Hepatocyte (in vitro differentiated cells): ENCODE data around the gene NKAPL. TPM values are rescaled to one million over a fixed set of nuclear protein-coding genes. Genes with fewer than 3 reads are reported as not detected.
A peak's percentile ranks its signal among the peaks of the same experiment; 100 is the strongest.

ENCODE experiments used
- DNase-seq: peaks from one replicate; pipeline ENCODE4 v3.0.0-alpha.2; 2016; ENCODE audit warnings: low spot score
- H2AFZ ChIP-seq: fragments of 200-600 bp; sonication (generic); 2 replicates; pipeline ENCODE4 v1.6.0; 2016; ENCODE audit warnings: antibody characterized with exemption, mild to moderate bottlenecking
- H3K27ac ChIP-seq: fragments of 200-600 bp; sonication (generic); 2 replicates; pipeline ENCODE4 v1.5.1; 2016; ENCODE audit warnings: mild to moderate bottlenecking
- H3K27me3 ChIP-seq: fragments of 200-600 bp; sonication (generic); 2 replicates; pipeline ENCODE4 v1.6.1; 2016
- H3K36me3 ChIP-seq: fragments of 200-600 bp; sonication (generic); replicated peaks from 2 replicates; pipeline ENCODE4 v1.5.1; 2016; ENCODE audit warnings: low read depth; ENCODE audit not compliant: insufficient read depth
- H3K4me1 ChIP-seq: fragments of 200-600 bp; sonication (generic); 2 replicates; pipeline ENCODE4 v1.5.1; 2016; ENCODE audit warnings: mild to moderate bottlenecking, moderate library complexity; ENCODE audit not compliant: insufficient read depth
- H3K4me2 ChIP-seq: fragments of 200-600 bp; sonication (generic); 2 replicates; pipeline ENCODE4 v1.6.0; 2016
- H3K4me3 ChIP-seq: fragments of 200-600 bp; sonication (generic); 2 replicates; pipeline ENCODE4 v1.5.1; 2016; ENCODE audit warnings: mild to moderate bottlenecking
- H3K79me2 ChIP-seq: fragments of 200-600 bp; sonication (generic); 2 replicates; pipeline ENCODE4 v1.6.0; 2017; ENCODE audit warnings: mild to moderate bottlenecking
- H3K9me2 ChIP-seq: fragments of 200-600 bp; sonication (generic); replicated peaks from 2 replicates; pipeline ENCODE4 v1.6.0; 2017; ENCODE audit warnings: mild to moderate bottlenecking; ENCODE audit not compliant: insufficient read depth
- H3K9me3 ChIP-seq: fragments of 200-600 bp; sonication (generic); 2 replicates; pipeline ENCODE4 v1.5.1; 2016; ENCODE audit warnings: low read depth, mild to moderate bottlenecking
- H4K20me1 ChIP-seq: fragments of 200-600 bp; sonication (generic); 2 replicates; pipeline ENCODE4 v1.6.0; 2016; ENCODE audit warnings: mild to moderate bottlenecking; ENCODE audit not compliant: insufficient read depth, poor library complexity, severe bottlenecking
- EZH2 ChIP-seq: fragments of 200-600 bp; sonication (generic); IDR thresholded peaks from 2 replicates; pipeline ENCODE4 v1.6.1; 2016; ENCODE audit warnings: antibody characterized with exemption, mild to moderate bottlenecking, borderline replicate concordance
- EZH2phosphoT487 ChIP-seq: fragments of 200-600 bp; sonication (generic); IDR thresholded peaks from one replicate; pipeline ENCODE4 v1.6.1; 2018; ENCODE audit warnings: antibody characterized with exemption, mild to moderate bottlenecking, low read depth, moderate library complexity; ENCODE audit not compliant: unreplicated experiment, severe bottlenecking
- WGBS: methylation state at CpG from one replicate; pipeline ENCODE4 v1.1.6; 2016; ENCODE audit warnings: low lambda C conversion rate; ENCODE audit errors: missing lambda C conversion rate; 5-methylcytosine and 5-hydroxymethylcytosine counted together
- polyA plus RNA-seq: library from polyadenylated mRNA; unstranded; fragments of >200 nt; fragmentation: Nextera tagmentation; extraction: Ambion mirVana; gene quantifications from 2 replicates; pipeline ENCODE4 v1.2.1, GENCODE V29; 2016
- total RNA-seq: library from RNA; depleted of rRNA; stranded (reverse); fragments of >200 nt; gene quantifications from 2 replicates; pipeline ENCODE4 v1.2.3, GENCODE V29; 2014
- TF ChIP-seq, protein P1 (sequence below): fragments of 200-600 bp; sonication (generic); IDR thresholded peaks from 2 replicates; pipeline ENCODE4 v1.5.1; 2016; ENCODE audit warnings: antibody characterized with exemption, mild to moderate bottlenecking; ENCODE audit not compliant: poor library complexity

NKAPL gene
- total and polyA plus RNA-seq, 2 experiments from 2014 or later, result 0.17 TPM; not detected in 1

DNA sequence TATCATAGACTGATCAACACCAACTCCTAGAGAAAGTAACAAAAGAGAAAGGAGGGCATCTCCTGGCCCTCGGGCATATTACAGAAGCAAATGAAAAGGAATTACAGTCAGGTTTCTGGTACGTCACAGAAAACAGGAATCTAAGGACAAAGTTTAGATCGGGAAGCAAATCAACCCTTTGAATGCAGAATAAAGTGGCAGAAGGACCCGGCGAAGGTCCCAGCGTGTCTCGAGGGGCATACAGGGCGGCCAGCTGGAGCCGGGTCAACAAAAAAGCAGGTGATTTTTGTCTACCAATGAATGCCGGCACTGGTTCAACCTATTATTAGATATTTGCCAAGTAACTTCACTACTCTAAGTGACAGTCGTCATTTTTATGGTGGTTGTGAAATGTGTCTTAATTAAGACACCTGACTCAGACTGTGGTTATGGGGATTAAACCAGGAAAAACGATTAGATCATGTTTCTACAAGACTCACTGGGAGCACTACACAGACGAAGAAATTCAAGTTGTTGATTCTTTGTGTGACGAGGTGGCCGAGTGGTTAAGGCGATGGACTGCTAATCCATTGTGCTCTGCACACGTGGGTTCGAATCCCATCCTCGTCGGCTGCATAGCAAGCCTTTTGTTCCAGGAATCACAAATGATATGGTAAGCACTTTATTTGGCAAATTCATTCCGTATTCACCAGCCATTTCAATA is 46.4 kb upstream of the NKAPL start:
- Histone ChIP-seq H3K4me2 (peak overlapping the region; percentile 69), H3K79me2 (no peaks in the 10 kb centered on the region), H3K9me2 (no peaks in the 10 kb centered on the region), H3K27me3 (peaks cover 86% of the 10 kb centered on the region), H4K20me1 (no peaks in the 10 kb centered on the region), H3K4me3 (peak overlapping the region; percentile 21), H3K4me1 (peaks cover 5% of the 10 kb centered on the region), H2AFZ (peak overlapping the region; percentile 74), H3K27ac (no peak overlapping the region), H3K9me3 (no peaks in the 10 kb centered on the region), H3K36me3 (no peaks in the 10 kb centered on the region)
- DNase-seq, result peak; percentile 62
- TF ChIP-seq EZH2 (no peak), EZH2phosphoT487 (no peak)
- TF ChIP-seq, protein P1, sequence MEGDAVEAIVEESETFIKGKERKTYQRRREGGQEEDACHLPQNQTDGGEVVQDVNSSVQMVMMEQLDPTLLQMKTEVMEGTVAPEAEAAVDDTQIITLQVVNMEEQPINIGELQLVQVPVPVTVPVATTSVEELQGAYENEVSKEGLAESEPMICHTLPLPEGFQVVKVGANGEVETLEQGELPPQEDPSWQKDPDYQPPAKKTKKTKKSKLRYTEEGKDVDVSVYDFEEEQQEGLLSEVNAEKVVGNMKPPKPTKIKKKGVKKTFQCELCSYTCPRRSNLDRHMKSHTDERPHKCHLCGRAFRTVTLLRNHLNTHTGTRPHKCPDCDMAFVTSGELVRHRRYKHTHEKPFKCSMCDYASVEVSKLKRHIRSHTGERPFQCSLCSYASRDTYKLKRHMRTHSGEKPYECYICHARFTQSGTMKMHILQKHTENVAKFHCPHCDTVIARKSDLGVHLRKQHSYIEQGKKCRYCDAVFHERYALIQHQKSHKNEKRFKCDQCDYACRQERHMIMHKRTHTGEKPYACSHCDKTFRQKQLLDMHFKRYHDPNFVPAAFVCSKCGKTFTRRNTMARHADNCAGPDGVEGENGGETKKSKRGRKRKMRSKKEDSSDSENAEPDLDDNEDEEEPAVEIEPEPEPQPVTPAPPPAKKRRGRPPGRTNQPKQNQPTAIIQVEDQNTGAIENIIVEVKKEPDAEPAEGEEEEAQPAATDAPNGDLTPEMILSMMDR, result no peak
- 2% methylated on average over 21 of the region's 21 CpGs for WGBS

DNA sequence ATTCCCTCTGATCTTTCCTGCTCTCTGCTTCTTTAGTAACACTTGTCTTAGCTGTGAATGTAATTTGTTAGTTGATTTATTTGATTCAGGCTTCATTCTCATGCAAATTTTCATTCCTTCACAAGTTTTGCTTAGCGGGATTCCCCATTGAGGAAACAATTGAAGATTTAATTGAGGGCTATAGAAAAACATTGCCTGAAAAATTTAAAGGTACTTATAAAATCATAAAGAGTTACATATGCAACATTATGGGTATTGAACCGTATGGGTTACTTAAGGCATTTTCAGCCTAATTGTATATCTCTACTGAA is 45.9 kb upstream of the NKAPL start:
- peaks cover under 1% of the 10 kb centered on the region for H3K4me1 ChIP-seq
- peaks cover 81% of the 10 kb centered on the region for H3K27me3 ChIP-seq
- peak overlapping the region; percentile 69 for H3K4me2 ChIP-seq
- H3K79me2 ChIP-seq, result no peaks in the 10 kb centered on the region
- H3K9me3 ChIP-seq, result no peaks in the 10 kb centered on the region
- no peaks in the 10 kb centered on the region for H3K9me2 ChIP-seq
- WGBS, result 26% methylated on average over 2 of the region's 2 CpGs
- TF ChIP-seq, protein P1, result no peak
- TF ChIP-seq EZH2phosphoT487 (no peak), EZH2 (no peak)
- H3K27ac ChIP-seq, result no peak overlapping the region
- H2AFZ ChIP-seq, result no peak overlapping the region
- no peaks in the 10 kb centered on the region for H3K36me3 ChIP-seq
- no peak for DNase-seq
- no peak overlapping the region for H3K4me3 ChIP-seq
- no peaks in the 10 kb centered on the region for H4K20me1 ChIP-seq

DNA sequence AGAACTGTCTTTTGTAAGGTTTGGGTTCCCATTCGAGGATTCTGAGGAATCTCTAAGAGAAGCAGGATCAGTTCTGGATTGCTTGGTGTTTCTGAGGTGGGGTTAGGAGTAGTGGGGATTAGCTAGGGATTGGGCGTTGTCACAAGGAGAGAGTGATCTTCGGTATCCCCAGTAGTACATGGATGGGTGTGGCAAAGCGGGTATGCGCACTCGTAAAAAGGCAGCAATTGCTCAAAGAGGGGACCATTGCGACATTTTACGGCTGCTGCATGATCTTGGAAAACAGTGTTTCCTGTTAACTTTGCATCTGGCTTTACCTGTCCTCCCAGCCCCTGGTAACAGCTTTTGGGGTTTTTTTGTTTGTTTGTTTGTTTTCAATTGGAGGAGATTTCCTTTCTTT is 43.7 kb upstream of the NKAPL start:
- H4K20me1 ChIP-seq, result no peaks in the 10 kb centered on the region
- no peaks in the 10 kb centered on the region for H3K4me1 ChIP-seq
- TF ChIP-seq EZH2phosphoT487 (no peak), EZH2 (no peak)
- TF ChIP-seq, protein P1, result no peak
- H3K36me3 ChIP-seq, result no peaks in the 10 kb centered on the region
- 80% methylated on average over 8 of the region's 8 CpGs for WGBS
- no peak overlapping the region for H2AFZ ChIP-seq
- H3K4me3 ChIP-seq, result no peak overlapping the region
- no peaks in the 10 kb centered on the region for H3K9me3 ChIP-seq
- no peak overlapping the region for H3K27ac ChIP-seq
- no peak for DNase-seq
- no peak overlapping the region for H3K4me2 ChIP-seq
- no peaks in the 10 kb centered on the region for H3K79me2 ChIP-seq
- H3K9me2 ChIP-seq, result no peaks in the 10 kb centered on the region
- H3K27me3 ChIP-seq, result peaks cover 59% of the 10 kb centered on the region
